Measurements from ENCODE around the gene SGCA.

DNA sequence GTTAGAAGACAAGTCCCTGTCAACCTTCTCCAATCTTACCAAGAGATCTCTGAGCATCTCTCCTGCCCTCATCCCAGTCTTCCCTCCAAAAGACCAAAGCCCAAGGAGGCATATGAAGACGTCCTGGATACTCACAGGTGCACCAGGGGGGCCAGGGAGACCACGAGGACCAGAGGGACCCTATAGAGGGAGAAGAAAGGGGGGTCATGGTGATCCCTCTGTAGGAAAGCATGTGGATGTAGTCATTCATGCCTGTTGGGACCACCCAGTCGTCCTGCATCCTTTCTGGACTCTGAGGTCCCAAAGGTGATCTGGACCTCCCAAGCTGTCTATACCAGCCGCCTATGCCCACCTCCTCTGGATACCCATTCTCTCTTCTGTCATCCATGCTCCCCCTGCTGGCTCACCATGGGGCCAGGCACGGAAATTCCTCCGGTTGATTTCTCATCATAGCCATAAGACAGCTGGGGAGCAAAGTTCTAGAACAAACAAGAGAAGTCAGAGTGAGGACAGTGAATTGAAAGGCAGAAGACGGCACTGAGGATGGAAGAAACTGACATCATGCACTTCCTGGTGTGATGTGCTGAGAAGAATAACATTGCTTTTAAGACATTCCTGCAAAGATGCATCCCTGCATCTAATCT is 32.3 kb downstream of the SGCA start:
- TF ChIP-seq, protein P1, sequence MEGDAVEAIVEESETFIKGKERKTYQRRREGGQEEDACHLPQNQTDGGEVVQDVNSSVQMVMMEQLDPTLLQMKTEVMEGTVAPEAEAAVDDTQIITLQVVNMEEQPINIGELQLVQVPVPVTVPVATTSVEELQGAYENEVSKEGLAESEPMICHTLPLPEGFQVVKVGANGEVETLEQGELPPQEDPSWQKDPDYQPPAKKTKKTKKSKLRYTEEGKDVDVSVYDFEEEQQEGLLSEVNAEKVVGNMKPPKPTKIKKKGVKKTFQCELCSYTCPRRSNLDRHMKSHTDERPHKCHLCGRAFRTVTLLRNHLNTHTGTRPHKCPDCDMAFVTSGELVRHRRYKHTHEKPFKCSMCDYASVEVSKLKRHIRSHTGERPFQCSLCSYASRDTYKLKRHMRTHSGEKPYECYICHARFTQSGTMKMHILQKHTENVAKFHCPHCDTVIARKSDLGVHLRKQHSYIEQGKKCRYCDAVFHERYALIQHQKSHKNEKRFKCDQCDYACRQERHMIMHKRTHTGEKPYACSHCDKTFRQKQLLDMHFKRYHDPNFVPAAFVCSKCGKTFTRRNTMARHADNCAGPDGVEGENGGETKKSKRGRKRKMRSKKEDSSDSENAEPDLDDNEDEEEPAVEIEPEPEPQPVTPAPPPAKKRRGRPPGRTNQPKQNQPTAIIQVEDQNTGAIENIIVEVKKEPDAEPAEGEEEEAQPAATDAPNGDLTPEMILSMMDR (IDR thresholded peaks at IDR 0.05): peak; percentile 38 to 60 (median 56)
- TF ChIP-seq POLR2A (IDR thresholded peaks at IDR 0.05): no peak
